Retinal pigment epithelial cell (primary cell): ENCODE measurements around the gene FKBP5.
A peak's percentile ranks its signal among the peaks of the same experiment; 100 is the strongest.

Experiments used
- DNase-seq: peaks from one replicate; pipeline ENCODE4 v3.0.0-alpha.2; 2010; ENCODE audit warnings: low read depth
- H3K4me3 ChIP-seq: 2 replicates; pipeline ENCODE4 v1.5.1; 2011; ENCODE audit warnings: mild to moderate bottlenecking, low read length, control low read depth, moderate library complexity
- TF ChIP-seq, protein P1 (sequence below): conservative IDR thresholded peaks from 2 replicates; pipeline ENCODE4 v1.5.1; 2011; ENCODE audit warnings: low read depth, low read length, control low read depth, inconsistent platforms

The FKBP5 gene

DNA sequence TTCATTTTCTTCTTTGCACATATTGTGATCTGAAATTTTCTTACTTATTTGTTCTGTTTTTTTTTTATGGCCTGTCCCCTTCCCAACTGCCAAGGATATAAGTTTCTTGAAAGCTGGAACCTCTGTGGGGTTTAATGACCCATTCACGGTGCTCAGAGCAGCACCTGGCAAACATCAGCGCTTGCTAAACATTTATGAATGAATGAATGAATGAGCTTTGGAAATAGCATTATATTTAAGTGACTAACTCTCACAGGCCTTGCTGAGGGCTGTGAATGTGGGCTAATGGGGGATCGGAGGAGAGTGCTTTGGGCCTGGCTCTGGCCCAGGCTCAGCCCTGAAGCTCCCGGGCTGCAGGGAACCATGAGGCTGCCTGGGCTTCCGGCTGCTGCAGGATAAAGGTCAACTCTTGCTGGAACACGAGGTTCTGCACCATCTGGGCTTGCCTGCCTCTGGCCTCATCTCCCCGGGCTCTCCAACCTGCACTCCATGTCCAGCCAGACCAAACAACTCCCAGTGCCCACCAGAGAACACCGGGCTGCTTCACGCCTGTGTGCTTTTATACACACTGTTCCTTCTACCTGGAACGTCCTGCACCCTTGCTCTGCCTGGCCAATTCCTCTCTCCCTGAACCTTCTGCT, 33.5 kb upstream of the FKBP5 start:
- TF ChIP-seq, protein P1, sequence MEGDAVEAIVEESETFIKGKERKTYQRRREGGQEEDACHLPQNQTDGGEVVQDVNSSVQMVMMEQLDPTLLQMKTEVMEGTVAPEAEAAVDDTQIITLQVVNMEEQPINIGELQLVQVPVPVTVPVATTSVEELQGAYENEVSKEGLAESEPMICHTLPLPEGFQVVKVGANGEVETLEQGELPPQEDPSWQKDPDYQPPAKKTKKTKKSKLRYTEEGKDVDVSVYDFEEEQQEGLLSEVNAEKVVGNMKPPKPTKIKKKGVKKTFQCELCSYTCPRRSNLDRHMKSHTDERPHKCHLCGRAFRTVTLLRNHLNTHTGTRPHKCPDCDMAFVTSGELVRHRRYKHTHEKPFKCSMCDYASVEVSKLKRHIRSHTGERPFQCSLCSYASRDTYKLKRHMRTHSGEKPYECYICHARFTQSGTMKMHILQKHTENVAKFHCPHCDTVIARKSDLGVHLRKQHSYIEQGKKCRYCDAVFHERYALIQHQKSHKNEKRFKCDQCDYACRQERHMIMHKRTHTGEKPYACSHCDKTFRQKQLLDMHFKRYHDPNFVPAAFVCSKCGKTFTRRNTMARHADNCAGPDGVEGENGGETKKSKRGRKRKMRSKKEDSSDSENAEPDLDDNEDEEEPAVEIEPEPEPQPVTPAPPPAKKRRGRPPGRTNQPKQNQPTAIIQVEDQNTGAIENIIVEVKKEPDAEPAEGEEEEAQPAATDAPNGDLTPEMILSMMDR: no peak
- no peak overlapping the region for H3K4me3 ChIP-seq
- DNase-seq: no peak

- DNase-seq: no peak
- H3K4me3 ChIP-seq: peak overlapping the region; percentile 2
- TF ChIP-seq, protein P1: no peak
Observed at GRCh38 chr6:35719830-35720733, 31.4 kb upstream of the FKBP5 start.

DNA sequence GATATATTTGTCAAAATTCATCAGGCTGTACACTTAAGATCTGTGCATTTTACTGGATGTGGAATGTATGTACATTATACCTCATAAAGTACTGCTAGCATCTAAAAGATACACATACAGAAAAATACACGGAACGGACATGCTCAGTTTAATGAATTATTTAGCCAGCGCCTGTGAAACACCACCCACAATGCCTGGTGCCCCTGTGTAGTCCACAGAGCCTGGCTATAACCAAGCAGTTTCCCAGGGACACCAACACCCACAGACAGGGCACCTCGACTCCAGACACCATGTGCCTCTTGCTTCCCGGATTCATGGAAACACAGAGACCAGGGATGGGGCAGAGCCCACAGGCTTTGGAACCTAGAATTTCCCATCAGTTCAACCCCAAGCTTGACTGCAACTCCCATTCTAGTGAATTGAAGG, 30.7 kb upstream of the FKBP5 start:
- DNase-seq: no peak
- no peak overlapping the region for H3K4me3 ChIP-seq
- TF ChIP-seq, protein P1: no peak

GRCh38 chr6:35718911-35719381, 30.2 kb upstream of the FKBP5 start:
- H3K4me3 ChIP-seq: no peak overlapping the region
- TF ChIP-seq, protein P1: no peak
- no peak for DNase-seq

DNA sequence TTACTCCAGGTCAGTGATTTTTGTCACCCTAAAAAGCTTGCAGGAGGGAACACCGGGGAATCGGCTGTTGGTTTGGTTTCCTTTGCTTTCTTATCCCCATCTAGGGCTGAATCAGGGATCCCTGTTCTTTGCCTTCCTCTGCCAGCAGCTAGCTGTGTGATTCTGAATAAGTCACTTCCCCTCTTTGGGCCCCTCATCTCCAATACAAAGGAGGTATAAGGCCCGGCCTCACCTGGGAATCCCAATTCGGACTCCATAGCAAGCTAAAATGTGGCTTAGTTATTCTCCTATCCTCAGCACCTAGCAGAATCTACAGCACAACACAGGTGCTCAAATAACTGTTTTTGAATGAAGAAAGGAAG, 29.6 kb upstream of the FKBP5 start:
- TF ChIP-seq, protein P1: no peak
- no peak overlapping the region for H3K4me3 ChIP-seq
- no peak for DNase-seq

DNA sequence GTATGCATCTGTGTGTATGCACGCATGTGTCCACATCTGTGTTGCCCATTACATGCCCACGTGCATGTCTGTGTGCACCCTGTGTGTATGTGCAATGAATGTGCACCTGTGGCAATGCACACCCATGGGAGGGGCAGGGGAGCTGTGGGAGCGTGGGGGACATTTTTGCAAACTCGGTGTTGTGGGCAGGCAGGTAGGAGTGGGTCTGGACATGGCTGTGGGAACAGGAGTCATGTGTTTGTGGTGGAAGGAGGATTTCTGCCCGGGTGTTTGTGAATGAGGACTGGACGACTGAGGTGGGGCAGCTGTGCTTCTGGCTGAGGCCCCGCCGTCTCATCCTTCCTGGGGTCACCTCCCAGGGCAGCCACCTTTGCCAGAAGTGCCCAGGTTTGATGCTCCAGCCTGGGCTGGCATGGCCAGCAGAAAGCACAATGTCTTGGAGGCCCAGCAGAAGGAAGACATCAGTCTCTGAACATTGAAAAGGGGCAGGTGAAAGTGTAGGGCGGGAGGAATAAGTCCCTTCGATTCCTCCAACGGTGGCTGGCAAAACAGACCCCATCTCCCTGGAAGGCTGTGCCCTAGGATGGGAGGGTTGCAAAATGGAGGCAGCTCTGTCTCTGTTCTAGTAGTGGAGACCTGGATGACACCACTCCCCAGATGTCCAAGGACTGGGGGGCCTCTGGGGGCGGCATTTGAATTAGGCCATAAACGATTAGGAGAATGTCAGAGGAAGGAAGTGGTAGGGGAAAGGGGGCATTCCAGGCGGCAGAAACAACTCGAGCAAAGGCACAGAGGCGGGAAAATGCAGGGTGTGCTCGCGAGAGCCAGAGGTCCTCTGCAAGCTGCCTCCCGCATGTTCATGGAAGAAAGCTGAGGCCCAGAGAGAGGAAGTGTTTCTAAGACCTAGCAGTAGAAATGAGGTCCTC, 29.0 kb upstream of the FKBP5 start:
- TF ChIP-seq, protein P1: no peak
- H3K4me3 ChIP-seq: no peak overlapping the region
- DNase-seq: no peak
